ENCODE data around the gene OSBPL1A. TPM values are rescaled to one million over a fixed set of nuclear protein-coding genes. Genes with fewer than 3 reads are reported as not detected.

Gene OSBPL1A
- total RNA-seq, 1 donor from 2014 or later, result 82.8 TPM

- Histone ChIP-seq H3K9me3 (replicated peaks) (peaks cover 13% of the 10 kb centered on the region), H3K36me3 (no peaks in the 10 kb centered on the region), H3K4me3 (no peak overlapping the region), H3K4me1 (peaks cover 69% of the 10 kb centered on the region), H3K27ac (replicated peaks) (no peak overlapping the region), H3K27me3 (ENCODE audit: low read depth) (no peaks in the 10 kb centered on the region)
- intact Hi-C loops (cut with micrococcal nuclease), result loop anchor here (5.0 kb wide), 1 partner anchor 34 kb away; no protein-coding TSS in a partner anchor
- TF ChIP-seq CTCF (IDR thresholded peaks at IDR 0.05; ENCODE audit: borderline replicate concordance), result no peak
- DNase-seq, result no peak
These were observed 131.5 kb downstream of the OSBPL1A start for GRCh38 chr18:24266131-24266530.

- H3K4me1 ChIP-seq, result peaks cover 69% of the 10 kb centered on the region
- intact Hi-C loops (cut with micrococcal nuclease), result loop anchor here (5.0 kb wide), 1 partner anchor 33 kb away; no protein-coding TSS in a partner anchor
These were observed 132.0 kb downstream of the OSBPL1A start for GRCh38 chr18:24265502-24266064.

GRCh38 chr18:24263050-24263449 lies 134.6 kb downstream of the OSBPL1A start:
- Histone ChIP-seq H3K9me3 (replicated peaks) (peaks cover 12% of the 10 kb centered on the region), H3K4me3 (no peak overlapping the region), H3K36me3 (no peaks in the 10 kb centered on the region), H3K27ac (replicated peaks) (peak overlapping the region; percentile 56), H3K27me3 (ENCODE audit: low read depth) (no peaks in the 10 kb centered on the region), H3K4me1 (peaks cover 69% of the 10 kb centered on the region)
- no peak for TF ChIP-seq CTCF (IDR thresholded peaks at IDR 0.05; ENCODE audit: borderline replicate concordance)
- DNase-seq, result no peak
- intact Hi-C loops (cut with micrococcal nuclease), result no loop called here

More at GRCh38 chr18:24265502-24266064, 132.0 kb downstream of the OSBPL1A start:
- no peak overlapping the region for H3K27ac ChIP-seq (replicated peaks)
- DNase-seq, result no peak
- no peaks in the 10 kb centered on the region for H3K36me3 ChIP-seq
- no peaks in the 10 kb centered on the region for H3K27me3 ChIP-seq (ENCODE audit: low read depth)
- H3K4me3 ChIP-seq, result no peak overlapping the region
- no peak for TF ChIP-seq CTCF (IDR thresholded peaks at IDR 0.05; ENCODE audit: borderline replicate concordance)
- peaks cover 13% of the 10 kb centered on the region for H3K9me3 ChIP-seq (replicated peaks)

GRCh38 chr18:24262087-24262486 lies 135.5 kb downstream of the OSBPL1A start:
- Histone ChIP-seq H3K36me3 (no peaks in the 10 kb centered on the region), H3K4me3 (peak overlapping the region; percentile 32), H3K27ac (replicated peaks) (peak overlapping the region; percentile 56), H3K9me3 (replicated peaks) (peaks cover 7% of the 10 kb centered on the region), H3K27me3 (ENCODE audit: low read depth) (no peaks in the 10 kb centered on the region), H3K4me1 (peaks cover 69% of the 10 kb centered on the region)
- no peak for TF ChIP-seq CTCF (IDR thresholded peaks at IDR 0.05; ENCODE audit: borderline replicate concordance)
- intact Hi-C loops (cut with micrococcal nuclease), result no loop called here
- DNase-seq, result no peak

- H3K9me3 ChIP-seq (replicated peaks), result peaks cover 12% of the 10 kb centered on the region
These were observed 137.6 kb downstream of the OSBPL1A start for GRCh38 chr18:24259869-24260641.

More at GRCh38 chr18:24259869-24260641, 137.6 kb downstream of the OSBPL1A start:
- Histone ChIP-seq H3K4me1 (peaks cover 53% of the 10 kb centered on the region), H3K4me3 (no peak overlapping the region), H3K27me3 (ENCODE audit: low read depth) (no peaks in the 10 kb centered on the region), H3K27ac (replicated peaks) (no peak overlapping the region), H3K36me3 (no peaks in the 10 kb centered on the region)
- intact Hi-C loops (cut with micrococcal nuclease), result no loop called here
- TF ChIP-seq CTCF (IDR thresholded peaks at IDR 0.05; ENCODE audit: borderline replicate concordance), result no peak
- no peak for DNase-seq
